ENCODE measurements around the gene ZCCHC14. TPM values are rescaled to one million over a fixed set of nuclear protein-coding genes. Genes with fewer than 3 reads are reported as not detected.

ZCCHC14 gene
- total RNA-seq, 1 experiment from 2014 or later: 27.7 TPM

GRCh38 chr16:87367529-87367928 lies 125.3 kb downstream of the ZCCHC14 start:
- Histone ChIP-seq H3K4me2 (ENCODE audit: insufficient read depth, insufficient read length, low read length) (no peak overlapping the region), H2BK5ac (ENCODE audit: insufficient read length, low read length) (no peak overlapping the region), H2AFZ (ENCODE audit: low read length) (no peak overlapping the region), H4K91ac (ENCODE audit: insufficient read length, low read depth, low read length) (no peak overlapping the region), H3K4me1 (ENCODE audit: insufficient read depth, low read length) (no peaks in the 10 kb centered on the region), H2AK5ac (ENCODE audit: insufficient read length, low read length) (no peak overlapping the region), H3K14ac (ENCODE audit: insufficient read depth, low read length) (no peak overlapping the region), H2BK20ac (ENCODE audit: low read depth, low read length, poor library complexity, severe bottlenecking) (no peak overlapping the region), H3K18ac (ENCODE audit: insufficient read length, low read depth, low read length) (no peak overlapping the region), H4K20me1 (ENCODE audit: control insufficient read depth, insufficient read depth, insufficient read length) (no peaks in the 10 kb centered on the region), H3T11ph (ENCODE audit: low read length) (no peak overlapping the region), H3K9me3 (ENCODE audit: control insufficient read depth, low read depth, low read length) (no peaks in the 10 kb centered on the region), H3K23me2 (ENCODE audit: insufficient read length, low read depth, low read length, poor library complexity, severe bottlenecking) (no peaks in the 10 kb centered on the region), H3K23ac (ENCODE audit: insufficient read length, low read depth, low read length) (no peak overlapping the region), H2BK120ac (ENCODE audit: low read depth, low read length, poor library complexity, severe bottlenecking) (no peak overlapping the region), H3K9ac (ENCODE audit: extremely low read depth, insufficient read length, low read length) (no peak overlapping the region), H3K79me2 (ENCODE audit: insufficient read depth, low read length) (no peaks in the 10 kb centered on the region; the same call in 1 of the 2 replicates), H4K8ac (replicated peaks; ENCODE audit: insufficient read length, low read depth, low read length) (no peak overlapping the region), H2BK15ac (ENCODE audit: low read depth, low read length) (no peak overlapping the region), H4K5ac (ENCODE audit: insufficient read length, low read depth, low read length) (no peak overlapping the region), H3K79me1 (ENCODE audit: insufficient read depth, low read depth, low read length, poor library complexity, severe bottlenecking) (peaks cover 10% of the 10 kb centered on the region), H3K56ac (ENCODE audit: insufficient read length, low read depth, low read length) (no peak overlapping the region), H2BK12ac (ENCODE audit: insufficient read length, low read depth, low read length) (no peak overlapping the region), H3K4ac (ENCODE audit: low read depth, low read length) (no peak overlapping the region), H3K27me3 (ENCODE audit: insufficient read depth, low read length) (no peaks in the 10 kb centered on the region), H3K27ac (ENCODE audit: insufficient read length, low read depth, low read length) (no peak overlapping the region)
- H3K9me3 Mint-ChIP-seq: no peaks in the 10 kb centered on the region
- H3K4me1 Mint-ChIP-seq: peaks cover 23 to 28% of the 10 kb centered on the region in 2 experiments
- 0 out of 7 replicates have a peak overlapping the region, but pooled peaks of 1 of the 3 experiments have one; percentile 37 for H3K27ac Mint-ChIP-seq
- no peak overlapping the region for H3K4me3 Mint-ChIP-seq
- peaks cover 0 to 7% (median 0%) of the 10 kb centered on the region in 3 experiments; a peak in 3 of 7 replicates for H3K36me3 Mint-ChIP-seq (ENCODE audit: insufficient read depth in 1 of 3, low read depth in 3 of 3)
- TF ChIP-seq CTCF (conservative IDR thresholded peaks at IDR 0.05): no peak
- H3K27me3 Mint-ChIP-seq (ENCODE audit: low read depth): no peaks in the 10 kb centered on the region
- no CpG with 5 or more reads among the region's 9 CpGs for WGBS (ENCODE audit: extremely low coverage, insufficient read length, low lambda C conversion rate)
- no peak for DNase-seq
